Activated T-helper 17 cell treated with anti-CD3 and anti-CD28 coated beads, Interleukin-2, amount 50 U/mL, for 72 hours (primary cell): ENCODE data around the gene DHX8. TPM values are rescaled to one million over a fixed set of nuclear protein-coding genes. Genes with fewer than 3 reads are reported as not detected.
"Not testable (repeated sequence)": the region's sequence is repeated elsewhere in the genome, so short reads cannot be mapped to it uniquely, and the experiment has no call there.

ENCODE experiments used
- ATAC-seq: fragments of 150-1000 bp; cut with Tn5 transposase; replicated peaks from 2 replicates; pipeline ENCODE4 v1.10.0; 2021; ENCODE audit warnings: mild to moderate bottlenecking, moderate library complexity
- H3K27ac Mint-ChIP-seq: one replicate; pipeline ENCODE4 v1.8.0; 2022; ENCODE audit warnings: mixed read lengths
- H3K27me3 Mint-ChIP-seq: one replicate; pipeline ENCODE4 v1.8.0; 2022; ENCODE audit warnings: mixed read lengths
- H3K36me3 Mint-ChIP-seq: one replicate; pipeline ENCODE4 v1.8.0; 2022; ENCODE audit warnings: low read depth, mild to moderate bottlenecking, mixed read lengths
- H3K4me1 Mint-ChIP-seq: one replicate; pipeline ENCODE4 v1.8.0; 2022; ENCODE audit warnings: mixed read lengths
- H3K4me3 Mint-ChIP-seq: one replicate; pipeline ENCODE4 v1.8.0; 2022; ENCODE audit warnings: mild to moderate bottlenecking, mixed read lengths
- H3K9me3 Mint-ChIP-seq: one replicate; pipeline ENCODE4 v1.8.0; 2022; ENCODE audit warnings: mixed read lengths
- total RNA-seq, 2 donors: library from RNA; stranded (reverse); gene quantifications; one replicate each; pipeline ENCODE4 v1.2.3, GENCODE V29; 2022

The DHX8 gene
- total RNA-seq, 2 donors from 2014 or later, result 34.0 to 51.1 TPM

- no peak overlapping the region for H3K27ac Mint-ChIP-seq
- ATAC-seq, result no peak
- peaks cover 5% of the 10 kb centered on the region for H3K4me1 Mint-ChIP-seq
- H3K36me3 Mint-ChIP-seq, result no peaks in the 10 kb centered on the region
- H3K4me3 Mint-ChIP-seq, result no peak overlapping the region
- no peaks in the 10 kb centered on the region for H3K9me3 Mint-ChIP-seq
- no peaks in the 10 kb centered on the region for H3K27me3 Mint-ChIP-seq
Observed at GRCh38 chr17:43475494-43476089, 8.2 kb upstream of the DHX8 start.

- ATAC-seq, H3K36me3 Mint-ChIP-seq, H3K4me1 Mint-ChIP-seq, H3K9me3 Mint-ChIP-seq, H3K27ac Mint-ChIP-seq, H3K4me3 Mint-ChIP-seq, H3K27me3 Mint-ChIP-seq: not testable (repeated sequence)
Observed at GRCh38 chr17:43476306-43476705, 7.5 kb upstream of the DHX8 start.

GRCh38 chr17:43477832-43478634, 5.7 kb upstream of the DHX8 start:
- H3K27me3 Mint-ChIP-seq, result no peaks in the 10 kb centered on the region
- H3K4me1 Mint-ChIP-seq, result no peaks in the 10 kb centered on the region
- no peak overlapping the region for H3K4me3 Mint-ChIP-seq
- no peak for ATAC-seq
- H3K27ac Mint-ChIP-seq, result no peak overlapping the region
- H3K9me3 Mint-ChIP-seq, result no peaks in the 10 kb centered on the region
- H3K36me3 Mint-ChIP-seq, result no peaks in the 10 kb centered on the region

GRCh38 chr17:43479948-43480347, 3.8 kb upstream of the DHX8 start:
- H3K27me3 Mint-ChIP-seq, result no peaks in the 10 kb centered on the region
- peaks cover 3% of the 10 kb centered on the region for H3K4me1 Mint-ChIP-seq
- H3K4me3 Mint-ChIP-seq, result no peak overlapping the region
- peaks cover 6% of the 10 kb centered on the region for H3K36me3 Mint-ChIP-seq
- H3K9me3 Mint-ChIP-seq, result no peaks in the 10 kb centered on the region
- no peak for ATAC-seq
- no peak overlapping the region for H3K27ac Mint-ChIP-seq

- Mint-ChIP-seq H3K27me3 (no peaks in the 10 kb centered on the region), H3K4me3 (no peak overlapping the region), H3K36me3 (peaks cover 6% of the 10 kb centered on the region), H3K27ac (no peak overlapping the region), H3K4me1 (peaks cover 8% of the 10 kb centered on the region), H3K9me3 (no peaks in the 10 kb centered on the region)
- ATAC-seq, result no peak
Observed at GRCh38 chr17:43482103-43483012, 1.4 kb upstream of the DHX8 start.

GRCh38 chr17:43490621-43491020, 6.8 kb downstream of the DHX8 start:
- ATAC-seq, result no peak
- Mint-ChIP-seq H3K4me1 (no peaks in the 10 kb centered on the region), H3K9me3 (no peaks in the 10 kb centered on the region)

GRCh38 chr17:43509440-43509839, 25.7 kb downstream of the DHX8 start:
- not testable (repeated sequence) for H3K4me3 Mint-ChIP-seq

More at GRCh38 chr17:43490621-43491020, 6.8 kb downstream of the DHX8 start:
- H3K27me3 Mint-ChIP-seq, result no peaks in the 10 kb centered on the region
- H3K4me3 Mint-ChIP-seq, result no peak overlapping the region
- no peak overlapping the region for H3K27ac Mint-ChIP-seq
- H3K36me3 Mint-ChIP-seq, result peaks cover 66% of the 10 kb centered on the region

GRCh38 chr17:43511199-43511598, 27.4 kb downstream of the DHX8 start:
- not testable (repeated sequence) for H3K9me3 Mint-ChIP-seq, ATAC-seq, H3K4me1 Mint-ChIP-seq, H3K27me3 Mint-ChIP-seq, H3K27ac Mint-ChIP-seq, H3K4me3 Mint-ChIP-seq
- peaks cover 95% of the 10 kb centered on the region for H3K36me3 Mint-ChIP-seq

More at GRCh38 chr17:43509440-43509839, 25.7 kb downstream of the DHX8 start:
- not testable (repeated sequence) for H3K4me1 Mint-ChIP-seq, H3K9me3 Mint-ChIP-seq, H3K27me3 Mint-ChIP-seq, H3K27ac Mint-ChIP-seq, ATAC-seq
- H3K36me3 Mint-ChIP-seq, result peaks cover 94% of the 10 kb centered on the region

- Mint-ChIP-seq H3K9me3 (no peaks in the 10 kb centered on the region), H3K27ac (no peak overlapping the region), H3K36me3 (peaks cover 95% of the 10 kb centered on the region), H3K27me3 (no peaks in the 10 kb centered on the region), H3K4me3 (no peak overlapping the region), H3K4me1 (peaks cover 7% of the 10 kb centered on the region)
- no peak for ATAC-seq
Observed at GRCh38 chr17:43515656-43516055, 31.9 kb downstream of the DHX8 start.

GRCh38 chr17:43517161-43517560, 33.4 kb downstream of the DHX8 start:
- H3K9me3 Mint-ChIP-seq, result no peaks in the 10 kb centered on the region
- H3K27me3 Mint-ChIP-seq, result no peaks in the 10 kb centered on the region
- no peak overlapping the region for H3K4me3 Mint-ChIP-seq
- peaks cover 9% of the 10 kb centered on the region for H3K4me1 Mint-ChIP-seq
- peaks cover 98% of the 10 kb centered on the region for H3K36me3 Mint-ChIP-seq
- peak; percentile 9 for ATAC-seq
- peak overlapping the region; percentile 61 for H3K27ac Mint-ChIP-seq

GRCh38 chr17:43517615-43518386, 34.0 kb downstream of the DHX8 start:
- Mint-ChIP-seq H3K4me1 (peaks cover 9% of the 10 kb centered on the region), H3K27ac (no peak overlapping the region), H3K36me3 (peaks cover 98% of the 10 kb centered on the region), H3K27me3 (no peaks in the 10 kb centered on the region), H3K4me3 (no peak overlapping the region), H3K9me3 (no peaks in the 10 kb centered on the region)
- peak; percentile 83 for ATAC-seq

GRCh38 chr17:43521389-43521788, 37.6 kb downstream of the DHX8 start:
- H3K27ac Mint-ChIP-seq, result no peak overlapping the region
- peaks cover 9% of the 10 kb centered on the region for H3K4me1 Mint-ChIP-seq
- no peak for ATAC-seq
- H3K27me3 Mint-ChIP-seq, result no peaks in the 10 kb centered on the region
- no peaks in the 10 kb centered on the region for H3K9me3 Mint-ChIP-seq
- H3K4me3 Mint-ChIP-seq, result no peak overlapping the region
- H3K36me3 Mint-ChIP-seq, result peaks cover 93% of the 10 kb centered on the region

GRCh38 chr17:43524945-43525575, 41.3 kb downstream of the DHX8 start:
- no peaks in the 10 kb centered on the region for H3K9me3 Mint-ChIP-seq
- ATAC-seq, result no peak
- no peak overlapping the region for H3K27ac Mint-ChIP-seq
- H3K36me3 Mint-ChIP-seq, result peaks cover 66% of the 10 kb centered on the region
- H3K27me3 Mint-ChIP-seq, result no peaks in the 10 kb centered on the region
- H3K4me1 Mint-ChIP-seq, result peaks cover 5% of the 10 kb centered on the region
- no peak overlapping the region for H3K4me3 Mint-ChIP-seq
